Left lobe of liver (tissue), 2 donors: Measurements from ENCODE around the gene ZFP36L2. TPM values are rescaled to one million over a fixed set of nuclear protein-coding genes. Genes with fewer than 3 reads are reported as not detected.
A peak's percentile ranks its signal among the peaks of the same experiment; 100 is the strongest.

ENCODE experiments used
- ATAC-seq: fragments of 200-7000 bp; cut with Tn5 transposase; one replicate; pipeline ENCODE4 v1.9.1; 2020; ENCODE audit warnings: mild to moderate bottlenecking, moderate library complexity
- DNase-seq: peaks from one replicate; pipeline ENCODE4 v3.0.0-alpha.2; 2020; ENCODE audit warnings: low spot score
- total RNA-seq: library from RNA; stranded (reverse); gene quantifications from one replicate; pipeline ENCODE4 v1.2.1, GENCODE V29; 2021
- donor health status: DM: no; HTN: no; CAD: no; lungs with moderate emphysema.
- donor health status: DM: no; HTN: yes; CAD: no.

ZFP36L2 gene
- total RNA-seq, 1 donor from 2014 or later, result 60.6 TPM

DNA sequence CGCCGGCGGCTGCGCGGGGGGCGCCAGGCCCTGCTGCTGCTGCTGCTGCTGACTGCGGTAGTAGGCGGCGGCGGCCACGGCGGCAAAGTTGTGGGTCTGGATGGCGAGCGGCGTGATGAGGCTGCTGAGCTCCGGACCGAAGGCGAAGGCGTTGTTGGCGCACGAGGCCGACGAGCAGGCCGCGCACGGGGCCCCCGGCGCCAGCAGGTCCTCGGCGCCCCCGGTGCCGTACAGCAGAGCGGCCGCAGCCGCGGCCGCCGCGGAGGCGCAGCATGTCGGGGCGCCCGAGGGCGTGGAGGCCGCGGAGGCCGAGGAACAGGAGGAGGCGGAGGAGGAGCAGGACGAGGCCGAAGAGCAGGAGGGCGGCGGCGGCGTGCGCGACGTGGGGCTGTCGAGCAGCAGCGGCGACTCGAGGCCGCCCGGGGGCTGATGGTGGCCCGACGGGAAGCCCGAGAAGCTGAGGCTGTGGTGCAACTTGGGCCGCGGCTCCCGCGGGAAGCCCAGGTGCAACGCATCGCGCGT lies 1.8 kb downstream of the ZFP36L2 start:
- ATAC-seq (no peak), DNase-seq (no peak)

DNA sequence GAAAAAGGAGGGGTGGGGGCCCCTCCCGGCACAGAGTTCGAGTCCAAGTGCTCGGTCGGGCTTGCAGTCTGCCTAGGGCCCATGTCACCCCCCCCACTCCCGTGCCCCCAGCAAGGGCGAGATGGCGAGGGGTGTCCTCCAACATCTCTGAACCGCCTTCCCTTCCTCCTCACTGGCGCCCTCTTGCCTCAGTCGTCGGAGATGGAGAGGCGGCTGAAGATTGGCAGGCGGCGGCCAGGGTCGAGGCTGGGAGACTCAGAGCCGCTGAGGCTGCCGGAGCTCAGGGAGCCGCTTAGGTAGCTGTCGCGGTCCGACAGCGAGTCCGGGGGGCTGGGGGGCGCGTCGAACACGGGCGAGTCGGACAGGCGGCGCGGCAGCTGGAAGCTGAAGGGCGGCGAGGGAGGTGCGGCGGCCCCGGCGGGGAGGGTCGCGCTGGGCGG lies 2.3 kb downstream of the ZFP36L2 start:
- ATAC-seq (no peak), DNase-seq (peak; percentile 75)

GRCh38 chr2:43223521-43224001 lies 2.8 kb downstream of the ZFP36L2 start:
- DNase-seq, result no peak
- no peak for ATAC-seq

DNA sequence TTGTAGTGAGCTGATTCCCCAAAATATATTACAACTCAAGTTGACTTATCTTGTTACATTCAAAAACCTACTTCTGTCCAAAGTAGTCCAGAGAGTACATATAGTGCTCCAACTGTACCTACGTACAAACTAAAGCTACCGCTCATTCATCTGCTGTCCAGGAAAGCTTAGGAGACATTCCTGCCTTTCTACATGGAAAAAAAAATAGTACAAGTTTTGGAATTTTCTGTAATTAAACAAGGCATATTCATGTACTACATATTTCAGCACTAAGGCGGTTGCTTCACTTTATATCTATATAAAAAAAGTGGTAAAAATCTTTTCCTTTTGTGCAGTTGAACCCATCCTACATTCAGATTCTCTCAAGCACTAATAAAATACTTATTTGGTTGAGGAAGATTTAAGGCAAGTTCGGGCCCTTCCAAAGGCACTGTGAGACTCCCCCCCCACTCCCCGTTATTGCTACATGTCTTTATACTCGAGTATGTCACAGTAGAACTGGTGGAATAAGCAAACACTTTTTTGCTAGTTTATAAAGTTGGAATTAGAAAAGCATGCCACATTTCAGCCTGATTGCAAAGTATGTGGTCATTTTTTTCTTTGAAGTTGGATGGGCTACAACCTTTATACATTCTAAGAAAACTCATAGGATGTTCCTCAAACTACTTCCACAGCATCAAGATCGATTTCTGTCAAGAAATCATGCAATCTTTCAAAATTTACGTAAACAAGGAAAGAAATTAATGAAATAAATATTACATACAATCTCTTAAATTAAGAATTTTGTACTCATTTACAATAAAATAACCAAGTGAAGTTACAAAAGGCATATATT lies 3.7 kb downstream of the ZFP36L2 start:
- no peak for ATAC-seq
- DNase-seq, result no peak

DNA sequence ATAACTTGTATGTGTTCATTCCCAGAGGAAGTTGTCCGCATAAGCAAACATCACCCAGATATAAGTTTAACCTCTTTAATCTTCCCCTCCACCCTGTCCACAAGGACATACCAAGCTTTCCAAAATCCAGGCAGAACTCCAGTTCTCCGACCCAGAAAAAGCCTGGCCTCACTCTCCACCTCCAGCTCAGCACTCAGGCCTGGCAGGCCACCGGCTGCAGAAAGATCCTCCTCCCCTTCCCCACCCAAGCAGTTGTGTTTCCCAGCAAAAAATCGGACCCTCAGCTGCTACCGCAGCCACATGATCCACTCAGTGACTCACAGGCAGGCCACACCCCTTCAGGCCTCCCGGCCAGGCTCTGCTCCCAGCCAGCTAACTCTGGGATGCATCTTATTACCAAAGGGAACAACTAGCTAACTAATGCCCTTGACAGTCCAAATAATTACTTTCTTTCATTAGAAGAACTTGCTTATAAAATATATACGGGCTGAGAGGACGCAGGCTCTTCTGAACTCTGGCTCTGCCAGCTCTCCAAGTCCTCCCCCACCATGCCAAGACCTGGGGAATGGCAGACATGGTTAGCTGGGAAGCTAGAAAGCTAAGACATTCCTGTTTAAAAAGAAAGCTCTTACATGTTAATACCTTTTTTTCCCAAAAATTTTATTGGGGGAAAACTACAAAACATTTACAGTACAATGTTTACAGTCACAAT lies 4.5 kb downstream of the ZFP36L2 start:
- DNase-seq (peak; percentile 82), ATAC-seq (peak; percentile 6)

- DNase-seq (peak; percentile 67), ATAC-seq (no peak)
Observed at GRCh38 chr2:43221124-43221762, 5.2 kb downstream of the ZFP36L2 start.

GRCh38 chr2:43220760-43221123 lies 5.7 kb downstream of the ZFP36L2 start:
- DNase-seq (no peak), ATAC-seq (no peak)

GRCh38 chr2:43220229-43220751 lies 6.1 kb downstream of the ZFP36L2 start:
- DNase-seq (no peak), ATAC-seq (no peak)

DNA sequence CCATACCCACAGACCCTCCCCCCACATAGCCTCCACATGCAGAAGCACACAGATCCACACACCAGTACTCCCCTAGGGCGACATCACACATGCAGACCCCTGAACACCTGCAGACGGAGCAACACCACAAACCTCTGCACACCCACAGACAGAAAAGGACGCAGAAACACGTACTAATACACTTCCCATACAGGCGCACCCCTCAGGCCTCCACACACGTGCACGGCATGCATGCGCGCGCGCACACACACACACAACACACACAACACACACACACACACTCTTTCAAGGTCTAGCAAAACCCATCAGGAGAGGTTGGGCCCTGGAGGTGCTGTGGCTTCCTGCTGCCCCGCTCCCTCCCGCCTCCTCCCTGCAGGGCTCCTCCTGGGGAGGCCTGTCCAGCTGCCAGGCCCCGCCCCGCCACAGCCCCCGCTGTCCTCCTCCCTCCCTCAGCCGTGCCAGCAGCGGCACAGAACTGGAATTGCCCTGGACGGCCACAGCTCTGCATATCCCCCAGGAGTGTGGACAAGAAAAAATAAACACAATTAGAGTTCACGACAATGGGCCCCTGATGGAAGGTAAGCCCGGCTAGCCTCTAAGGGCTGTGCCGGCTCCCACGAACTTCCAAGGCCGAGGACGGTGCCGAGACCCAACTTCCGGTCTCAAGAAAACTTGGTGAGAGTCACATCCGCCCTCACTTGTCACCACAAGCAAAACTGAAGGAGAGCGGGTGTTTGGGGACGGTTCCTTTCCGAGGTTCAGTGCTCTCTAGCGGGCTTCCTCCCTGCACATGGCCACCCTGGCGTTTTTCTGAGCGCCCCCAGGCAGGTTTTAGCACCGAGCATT lies 6.8 kb downstream of the ZFP36L2 start:
- DNase-seq, result peak; percentile 91
- peak; percentile 78 for ATAC-seq

DNA sequence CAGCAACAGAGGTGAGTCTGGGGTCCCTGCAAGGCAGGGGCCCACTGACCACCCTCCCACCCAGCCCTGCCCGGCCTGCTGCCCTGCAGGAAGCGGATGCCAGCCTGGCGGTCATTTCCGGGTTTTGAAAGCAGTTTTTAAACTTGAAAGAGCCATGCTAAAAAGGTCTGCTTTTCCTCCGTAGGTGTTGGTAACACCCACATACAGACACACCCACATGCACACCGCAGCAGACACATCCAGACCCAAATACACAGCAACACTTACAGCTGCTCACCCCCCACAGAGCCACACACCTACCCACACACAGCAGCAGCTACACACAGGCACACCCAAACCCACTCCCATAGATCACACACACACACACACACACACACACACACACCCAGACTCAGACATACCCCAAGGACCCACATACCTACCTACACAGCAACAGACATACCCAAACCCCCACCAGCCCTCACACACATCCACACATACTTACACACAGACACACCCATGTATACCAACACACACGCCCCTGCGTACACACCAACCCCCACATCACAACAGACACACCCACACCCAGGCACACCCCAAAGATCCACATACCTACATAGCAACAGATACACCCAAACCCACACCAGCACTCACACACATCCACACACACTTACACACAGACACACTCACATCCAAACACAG lies 7.6 kb downstream of the ZFP36L2 start:
- ATAC-seq, result peak; percentile 3
- peak; percentile 67 for DNase-seq

GRCh38 chr2:43218155-43218701 lies 8.2 kb downstream of the ZFP36L2 start:
- DNase-seq, result no peak

GRCh38 chr2:43217228-43218154 lies 8.9 kb downstream of the ZFP36L2 start:
- DNase-seq (no peak), ATAC-seq (no peak)

More at GRCh38 chr2:43218155-43218701, 8.2 kb downstream of the ZFP36L2 start:
- ATAC-seq, result no peak

DNA sequence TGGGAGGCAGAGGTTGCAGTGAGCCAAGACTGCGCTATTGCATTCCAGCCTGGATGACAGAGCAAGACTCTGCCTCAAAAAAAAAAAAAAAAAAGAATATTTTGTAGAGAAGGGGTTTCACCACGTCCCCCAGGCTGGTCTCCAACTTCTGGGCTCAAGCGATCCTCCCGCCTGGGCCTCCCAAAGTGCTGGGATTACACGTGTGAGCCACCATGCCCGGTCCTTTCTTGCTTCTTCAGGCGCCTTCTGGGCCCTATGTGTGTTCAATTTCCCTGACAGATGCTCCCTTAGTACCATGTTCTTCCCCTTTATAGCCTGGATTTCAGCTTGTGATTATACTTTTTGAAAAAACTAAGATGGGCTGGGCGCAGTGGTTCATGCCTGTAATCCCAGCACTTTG lies 9.8 kb downstream of the ZFP36L2 start:
- DNase-seq (no peak), ATAC-seq (no peak)

DNA sequence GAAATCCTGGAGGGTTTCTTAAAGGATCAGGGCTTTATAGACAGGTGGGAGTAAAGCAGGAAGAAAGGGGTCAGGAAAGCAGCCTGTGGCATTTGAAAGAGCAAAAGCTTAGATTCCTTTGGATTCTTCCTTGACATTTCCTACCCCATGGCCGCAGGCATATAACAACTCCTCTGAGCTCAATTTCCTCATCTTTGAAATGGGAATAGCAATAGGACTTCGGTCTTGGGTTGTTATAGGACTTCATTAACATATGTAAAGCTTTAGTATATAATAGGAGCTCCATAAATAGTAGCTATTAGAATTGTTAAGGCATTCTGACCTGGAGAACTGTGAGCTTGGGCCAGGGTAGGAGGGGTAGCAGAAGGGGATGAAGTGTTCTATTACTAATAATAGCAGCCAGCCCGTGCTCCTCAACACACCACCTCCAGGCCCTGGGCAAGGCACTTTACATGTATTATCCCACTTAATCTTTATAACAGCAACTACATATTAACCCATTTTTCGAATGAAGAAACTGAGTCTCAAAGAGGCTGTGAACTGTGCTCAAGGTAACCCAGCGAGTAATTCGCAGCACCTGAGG lies 10.6 kb downstream of the ZFP36L2 start:
- no peak for DNase-seq
- no peak for ATAC-seq

DNA sequence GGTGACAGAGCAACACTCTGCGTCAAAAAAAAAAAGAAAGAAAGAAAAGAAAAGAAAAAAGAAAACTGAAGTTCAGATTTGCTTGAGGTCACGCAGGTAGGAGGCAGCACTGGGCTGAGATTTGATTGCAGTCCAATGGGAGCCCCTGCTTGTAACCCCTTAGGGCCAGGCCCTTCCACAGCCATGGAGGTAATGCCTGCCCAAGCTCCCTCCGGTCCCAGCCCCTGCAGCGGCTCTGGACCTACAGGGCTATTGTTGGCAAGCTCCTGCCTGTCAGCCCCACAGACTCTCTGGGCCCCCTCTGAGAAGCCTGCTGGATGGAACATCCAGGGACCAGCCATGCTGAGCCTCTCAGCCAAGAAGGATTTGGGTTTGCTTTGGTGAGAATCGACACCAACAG lies 12.2 kb downstream of the ZFP36L2 start:
- no peak for DNase-seq

DNA sequence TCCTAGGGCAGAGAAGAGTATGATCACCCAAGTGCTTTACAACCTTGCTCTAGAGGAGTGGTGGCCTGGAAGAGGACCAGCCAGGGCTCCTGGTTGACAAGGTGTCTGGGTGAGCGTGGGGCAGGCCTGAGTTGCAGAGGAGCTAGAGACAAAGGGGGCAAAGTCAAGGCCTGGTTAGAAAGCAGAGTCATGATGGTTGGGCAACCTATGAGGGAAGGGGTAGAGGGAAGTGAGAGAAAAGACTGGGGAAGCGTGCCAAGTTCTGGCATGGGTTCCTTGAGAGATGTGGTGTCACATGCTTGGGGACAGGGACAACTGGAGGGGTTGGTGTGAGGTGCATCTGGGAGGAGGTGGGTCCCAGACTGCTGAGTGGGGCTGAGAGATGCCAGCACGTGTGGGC lies 13.5 kb downstream of the ZFP36L2 start:
- no peak for DNase-seq
- ATAC-seq, result peak; percentile 19

More for the DNA sequence above, 12.2 kb downstream of the ZFP36L2 start:
- no peak for ATAC-seq

GRCh38 chr2:43212216-43212835 lies 14.1 kb downstream of the ZFP36L2 start:
- ATAC-seq (no peak), DNase-seq (no peak)
